CD14-positive monocyte (primary cell): ENCODE data around the gene LRP10. TPM values are rescaled to one million over a fixed set of nuclear protein-coding genes. Genes with fewer than 3 reads are reported as not detected.

Source experiments
- DNase-seq, 3 donors: peaks; one replicate each; pipeline ENCODE4 v3.0.0-alpha.2; 2011 to 2022
- H2AFZ ChIP-seq: 2 replicates; pipeline ENCODE4 v1.6.0; 2012; ENCODE audit warnings: mild to moderate bottlenecking, low read depth, low read length, inconsistent platforms; ENCODE audit not compliant: insufficient read depth, poor library complexity, severe bottlenecking
- H3K27ac ChIP-seq, 2 donors: 1 replicate in 1 of 2; 2 replicates in 1 of 2; pipeline ENCODE4 v1.5.1; 2012 to 2013; ENCODE audit warnings: low read length in 2 of 2, control low read depth in 1 of 2, inconsistent platforms in 1 of 2, low read depth in 1 of 2, mild to moderate bottlenecking in 1 of 2
- H3K27me3 ChIP-seq, 2 donors: one replicate each; pipeline versions ENCODE4 v1.6.0 to v1.6.1; 2011 to 2013; ENCODE audit warnings: low read length in 2 of 2; ENCODE audit not compliant: control insufficient read depth in 2 of 2, insufficient read depth in 2 of 2
- H3K36me3 ChIP-seq, 2 donors: replicated peaks in 1 of 2; 1 replicate in 1 of 2; 2 replicates in 1 of 2; pipeline versions ENCODE4 v1.5.1 to v1.6.1; 2012 to 2013; ENCODE audit warnings: low read length in 2 of 2, control low read depth in 1 of 2, inconsistent platforms in 1 of 2, mild to moderate bottlenecking in 1 of 2; ENCODE audit not compliant: insufficient read depth in 2 of 2, control insufficient read depth in 1 of 2
- H3K4me1 ChIP-seq, 2 donors: 1 replicate in 1 of 2; 2 replicates in 1 of 2; pipeline versions ENCODE4 v1.5.1 to v1.6.1; 2012 to 2013; ENCODE audit warnings: low read length in 2 of 2, control low read depth in 1 of 2, inconsistent platforms in 1 of 2, mild to moderate bottlenecking in 1 of 2, moderate library complexity in 1 of 2; ENCODE audit not compliant: insufficient read depth in 2 of 2, control insufficient read depth in 1 of 2
- H3K4me2 ChIP-seq: replicated peaks from 2 replicates; pipeline ENCODE3; 2012; ENCODE audit warnings: low read length, moderate library complexity, mild to moderate bottlenecking; ENCODE audit not compliant: poor library complexity, severe bottlenecking; ENCODE audit errors: extremely low read depth
- H3K4me3 ChIP-seq, 3 experiments: fragments of 200-600 bp in 1 of 3; sonication (generic) in 1 of 3; replicated peaks in 1 of 3; 1 replicate in 2 of 3; 2 replicates in 1 of 3; pipeline ENCODE4 v1.5.1; 2011 to 2013; ENCODE audit warnings: low read length in 3 of 3, mild to moderate bottlenecking in 3 of 3, control low read depth in 2 of 3, low read depth in 2 of 3, inconsistent platforms in 1 of 3, moderate library complexity in 1 of 3
- H3K79me2 ChIP-seq: 2 replicates; pipeline ENCODE4 v1.6.0; 2012; ENCODE audit warnings: mild to moderate bottlenecking, control low read depth, inconsistent platforms, low read length, moderate library complexity; ENCODE audit not compliant: insufficient read depth
- H3K9ac ChIP-seq: 2 replicates; pipeline ENCODE4 v1.6.0; 2017; ENCODE audit warnings: low read length, mild to moderate bottlenecking; ENCODE audit not compliant: insufficient read depth, poor library complexity, severe bottlenecking
- H3K9me3 ChIP-seq, 2 donors: replicated peaks in 1 of 2; 1 replicate in 1 of 2; 2 replicates in 1 of 2; pipeline versions ENCODE4 v1.5.1 to v1.6.1; 2012 to 2013; ENCODE audit warnings: low read length in 2 of 2, control low read depth in 1 of 2; ENCODE audit not compliant: control insufficient read depth in 1 of 2, insufficient read depth in 1 of 2
- H4K20me1 ChIP-seq: 2 replicates; pipeline ENCODE4 v1.6.0; 2012; ENCODE audit warnings: mild to moderate bottlenecking, low read length, control low read depth, moderate library complexity; ENCODE audit not compliant: insufficient read depth
- H3K27ac Mint-ChIP-seq, 7 donors: one replicate each; pipeline ENCODE4 v1.8.0; 2020; ENCODE audit warnings: mild to moderate bottlenecking in 7 of 7, mixed read lengths in 7 of 7, moderate library complexity in 6 of 7, inconsistent platforms in 2 of 7
- H3K27me3 Mint-ChIP-seq, 3 donors: one replicate each; pipeline ENCODE4 v1.8.0; 2021 to 2022; ENCODE audit warnings: low read depth in 3 of 3, mild to moderate bottlenecking in 3 of 3, mixed read lengths in 3 of 3, moderate library complexity in 3 of 3, inconsistent platforms in 1 of 3
- H3K36me3 Mint-ChIP-seq, 2 donors: one replicate each; pipeline ENCODE4 v1.8.0; 2020; ENCODE audit warnings: mixed read lengths in 2 of 2, inconsistent platforms in 1 of 2, mild to moderate bottlenecking in 1 of 2
- H3K4me1 Mint-ChIP-seq: one replicate; pipeline ENCODE4 v1.8.0; 2020; ENCODE audit warnings: mild to moderate bottlenecking, mixed read lengths
- H3K4me3 Mint-ChIP-seq, 2 donors: one replicate each; pipeline ENCODE4 v1.8.0; 2020; ENCODE audit warnings: mild to moderate bottlenecking in 2 of 2, mixed read lengths in 2 of 2, moderate library complexity in 1 of 2
- H3K9me3 Mint-ChIP-seq, 7 donors: one replicate each; pipeline ENCODE4 v1.8.0; 2020 to 2022; ENCODE audit warnings: mixed read lengths in 7 of 7, mild to moderate bottlenecking in 6 of 7, moderate library complexity in 6 of 7, inconsistent platforms in 2 of 7
- CTCF ChIP-seq: fragments of 200-600 bp; IDR thresholded peaks from one replicate; pipeline ENCODE4 v1.8.0; 2022; ENCODE audit warnings: antibody characterized with exemption, mild to moderate bottlenecking
- WGBS: methylation state at CpG from one replicate; pipeline ENCODE4 v1.1.5; 2013; ENCODE audit warnings: missing lambda C conversion rate; ENCODE audit not compliant: insufficient coverage; 5-methylcytosine and 5-hydroxymethylcytosine counted together
- intact Hi-C, 2 donors: fragments of 100-400 bp; cut with micrococcal nuclease; formaldehyde crosslinking; loops; one replicate each; pipeline versions ENCODE4 v1.15.0 to v1.15.1; 2023
- polyA plus RNA-seq, 3 donors: library from polyadenylated mRNA; depleted of rRNA in 1 of 3; unstranded in 2 of 3; stranded (reverse) in 1 of 3; fragments of 300-500 nt in 2 of 3; fragments of >200 nt in 1 of 3; fragmentation: Illumina TruSeq in 2 of 3; gene quantifications; 1 replicate in 2 of 3; 2 replicates in 1 of 3; pipeline ENCODE4 v1.2.3, GENCODE V29; 2012 to 2021

The LRP10 gene
- polyA plus RNA-seq, 3 donors, result 39.0 to 65.1 (median 51.5) TPM

- peak overlapping the region in 1 of 2 donors; percentile 46 for H3K4me3 Mint-ChIP-seq
- H3K27me3 ChIP-seq, result peaks cover 0 to 21% of the 10 kb centered on the region in 2 donors
- H3K9ac ChIP-seq, result no peak overlapping the region
- H3K36me3 ChIP-seq, result peaks cover 10 to 16% of the 10 kb centered on the region in 2 donors
- H3K4me2 ChIP-seq, result no peak overlapping the region
- H4K20me1 ChIP-seq, result no peaks in the 10 kb centered on the region
- peaks cover 3 to 12% (median 7%) of the 10 kb centered on the region in 7 donors for H3K9me3 Mint-ChIP-seq
- H3K79me2 ChIP-seq, result no peaks in the 10 kb centered on the region
- DNase-seq, result no peak
- intact Hi-C loops, result no loop called here
- no peak for TF ChIP-seq CTCF
- H3K4me1 Mint-ChIP-seq, result peaks cover 38% of the 10 kb centered on the region
- H3K27me3 Mint-ChIP-seq, result peaks cover 23 to 36% (median 25%) of the 10 kb centered on the region in 3 donors
- peaks cover 29 to 43% of the 10 kb centered on the region in 2 donors for H3K4me1 ChIP-seq
- whole genome bisulfite sequencing, result no CpG with 5 or more reads among the region's 6 CpGs
- no peak overlapping the region for H2AFZ ChIP-seq
- H3K9me3 ChIP-seq, result peaks cover 0 to 3% of the 10 kb centered on the region in 2 donors
- H3K4me3 ChIP-seq, result no peak overlapping the region
- peaks cover 29 to 30% of the 10 kb centered on the region in 2 donors for H3K36me3 Mint-ChIP-seq
- H3K27ac Mint-ChIP-seq, result peak overlapping the region in 1 of 7 donors; percentile 60
- H3K27ac ChIP-seq, result no peak overlapping the region
Measured at GRCh38 chr14:22838631-22839041, 32.9 kb upstream of the LRP10 start.

- no peak overlapping the region for H3K4me3 ChIP-seq
- no peak for TF ChIP-seq CTCF
- H3K4me1 Mint-ChIP-seq, result peaks cover 38% of the 10 kb centered on the region
- no peak overlapping the region for H2AFZ ChIP-seq
- DNase-seq, result peak in 1 of 3 donors; percentile 47
- no peaks in the 10 kb centered on the region for H3K79me2 ChIP-seq
- H4K20me1 ChIP-seq, result no peaks in the 10 kb centered on the region
- peaks cover 0 to 21% of the 10 kb centered on the region in 2 donors for H3K27me3 ChIP-seq
- peaks cover 0 to 3% of the 10 kb centered on the region in 2 donors for H3K9me3 ChIP-seq
- no peak overlapping the region for H3K9ac ChIP-seq
- no peak overlapping the region for H3K27ac Mint-ChIP-seq
- H3K4me2 ChIP-seq, result no peak overlapping the region
- 80% methylated on average over 6 of the region's 6 CpGs for WGBS
- H3K27ac ChIP-seq, result no peak overlapping the region
- H3K9me3 Mint-ChIP-seq, result peaks cover 3 to 12% (median 7%) of the 10 kb centered on the region in 7 donors
- peaks cover 23 to 24% of the 10 kb centered on the region in 2 donors for H3K36me3 Mint-ChIP-seq
- peaks cover 23 to 39% (median 25%) of the 10 kb centered on the region in 3 donors for H3K27me3 Mint-ChIP-seq
- peaks cover 3 to 9% of the 10 kb centered on the region in 2 donors for H3K36me3 ChIP-seq
- peaks cover 29 to 43% of the 10 kb centered on the region in 2 donors for H3K4me1 ChIP-seq
- intact Hi-C loops, result no loop called here
- peak overlapping the region in 1 of 2 donors; percentile 7 for H3K4me3 Mint-ChIP-seq
Measured at GRCh38 chr14:22839159-22839779, 32.3 kb upstream of the LRP10 start.
